Mesodermal cell (in vitro differentiated cells): ENCODE data around the gene TCF4.
A peak's percentile ranks its signal among the peaks of the same experiment; 100 is the strongest.

Experiments
- H3K27ac ChIP-seq: 2 replicates; pipeline ENCODE4 v1.7.0; 2013; ENCODE audit warnings: mild to moderate bottlenecking, low read depth, low read length, moderate library complexity; ENCODE audit not compliant: severe bottlenecking
- H3K36me3 ChIP-seq: 2 replicates; pipeline ENCODE4 v1.7.1; 2013; ENCODE audit warnings: mild to moderate bottlenecking, low read length, moderate library complexity; ENCODE audit not compliant: control insufficient read depth, insufficient read depth
- H3K4me1 ChIP-seq: one replicate; pipeline ENCODE4 v1.7.1; 2013; ENCODE audit warnings: mild to moderate bottlenecking, low read length; ENCODE audit not compliant: insufficient read depth, control insufficient read depth, poor library complexity, severe bottlenecking
- H3K4me3 ChIP-seq: 2 replicates; pipeline ENCODE4 v1.7.0; 2013; ENCODE audit warnings: low read length, control low read depth, mild to moderate bottlenecking; ENCODE audit not compliant: insufficient read depth, poor library complexity, severe bottlenecking; ENCODE audit errors: extremely low read depth
- H3K9me3 ChIP-seq: 2 replicates; pipeline ENCODE4 v1.7.1; 2013; ENCODE audit warnings: mild to moderate bottlenecking, low read length, moderate library complexity; ENCODE audit not compliant: control insufficient read depth
- WGBS, 2 experiments: methylation state at CpG; one replicate each; pipeline ENCODE4 v1.1.5; 2013; ENCODE audit warnings: missing lambda C conversion rate in 2 of 2; ENCODE audit not compliant: insufficient coverage in 2 of 2; 5-methylcytosine and 5-hydroxymethylcytosine counted together

The TCF4 gene

GRCh38 chr18:55608497-55608896, 20.5 kb upstream of the TCF4 start:
- WGBS, 2 experiments = 100% methylated on average over 1 of the region's 4 CpGs; no CpG with 5 or more reads in 1 of the 2 experiments
- Histone ChIP-seq H3K4me3 (no peak overlapping the region), H3K9me3 (no peaks in the 10 kb centered on the region), H3K27ac (no peak overlapping the region), H3K36me3 (no peaks in the 10 kb centered on the region), H3K4me1 (no peaks in the 10 kb centered on the region)

- 95 to 100% methylated on average over 2 of the region's 2 CpGs for WGBS, 2 experiments
- Histone ChIP-seq H3K36me3 (no peaks in the 10 kb centered on the region), H3K4me3 (no peak overlapping the region), H3K4me1 (no peaks in the 10 kb centered on the region), H3K9me3 (no peaks in the 10 kb centered on the region), H3K27ac (no peak overlapping the region)
Measured at GRCh38 chr18:55607773-55608172, 19.8 kb upstream of the TCF4 start.

GRCh38 chr18:55605733-55606338, 17.8 kb upstream of the TCF4 start:
- Histone ChIP-seq H3K36me3 (no peaks in the 10 kb centered on the region), H3K4me3 (no peak overlapping the region), H3K4me1 (no peaks in the 10 kb centered on the region), H3K9me3 (no peaks in the 10 kb centered on the region), H3K27ac (no peak overlapping the region)
- WGBS, 2 experiments = 94 to 95% methylated on average over 2 to 3 of the region's 7 CpGs

- H3K4me3 ChIP-seq = no peak overlapping the region
- no peaks in the 10 kb centered on the region for H3K9me3 ChIP-seq
- no peaks in the 10 kb centered on the region for H3K36me3 ChIP-seq
- 85 to 89% methylated on average over 4 of the region's 5 CpGs for WGBS, 2 experiments
- H3K4me1 ChIP-seq = no peaks in the 10 kb centered on the region
- no peak overlapping the region for H3K27ac ChIP-seq
Measured at GRCh38 chr18:55603775-55604174, 15.8 kb upstream of the TCF4 start.

- 91% methylated on average over 2 of the region's 2 CpGs for WGBS, 2 experiments
- H3K9me3 ChIP-seq = no peaks in the 10 kb centered on the region
- H3K27ac ChIP-seq = no peak overlapping the region
- no peak overlapping the region for H3K4me3 ChIP-seq
- H3K36me3 ChIP-seq = no peaks in the 10 kb centered on the region
- peaks cover 18% of the 10 kb centered on the region for H3K4me1 ChIP-seq
Measured at GRCh38 chr18:55593888-55594287, 5.9 kb upstream of the TCF4 start.

GRCh38 chr18:55592572-55592971, 4.6 kb upstream of the TCF4 start:
- Histone ChIP-seq H3K36me3 (no peaks in the 10 kb centered on the region), H3K9me3 (no peaks in the 10 kb centered on the region), H3K4me3 (no peak overlapping the region), H3K4me1 (peaks cover 18% of the 10 kb centered on the region), H3K27ac (peak overlapping the region; percentile 43)
- 78 to 90% methylated on average over 3 to 4 of the region's 4 CpGs for WGBS, 2 experiments

- Histone ChIP-seq H3K36me3 (no peaks in the 10 kb centered on the region), H3K27ac (peak overlapping the region; percentile 43), H3K4me1 (peaks cover 18% of the 10 kb centered on the region), H3K9me3 (no peaks in the 10 kb centered on the region), H3K4me3 (no peak overlapping the region)
- WGBS, 2 experiments = 80% methylated on average over 1 of the region's 1 CpG; no CpG with 5 or more reads in 1 of the 2 experiments
Measured at GRCh38 chr18:55592106-55592505, 4.1 kb upstream of the TCF4 start.

- peak overlapping the region; percentile 67 for H3K4me3 ChIP-seq
- H3K36me3 ChIP-seq = no peaks in the 10 kb centered on the region
- H3K9me3 ChIP-seq = no peaks in the 10 kb centered on the region
- 1 to 2% methylated on average over 32 to 33 of the region's 37 CpGs for WGBS, 2 experiments
- peaks cover 25% of the 10 kb centered on the region for H3K4me1 ChIP-seq
- H3K27ac ChIP-seq = no peak overlapping the region
Measured at GRCh38 chr18:55589625-55590291, 1.8 kb upstream of the TCF4 start.

GRCh38 chr18:55588870-55589595, 1.0 kb upstream of the TCF4 start:
- H3K36me3 ChIP-seq = peaks cover 6% of the 10 kb centered on the region
- peaks cover 25% of the 10 kb centered on the region for H3K4me1 ChIP-seq
- 0% methylated on average over 7 of the region's 12 CpGs; no CpG with 5 or more reads in 1 of the 2 experiments for WGBS, 2 experiments
- peak overlapping the region; percentile 67 for H3K4me3 ChIP-seq
- H3K27ac ChIP-seq = peak overlapping the region; percentile 87
- no peaks in the 10 kb centered on the region for H3K9me3 ChIP-seq

- 0 to 1% methylated on average over 15 to 33 of the region's 63 CpGs for WGBS, 2 experiments
- Histone ChIP-seq H3K4me1 (peaks cover 23% of the 10 kb centered on the region), H3K36me3 (peaks cover 6% of the 10 kb centered on the region), H3K27ac (peak overlapping the region; percentile 87), H3K4me3 (peak overlapping the region; percentile 67), H3K9me3 (no peaks in the 10 kb centered on the region)
Measured at GRCh38 chr18:55587418-55588110, 428 bp downstream of the TCF4 start.
